PC-3 (cell line): ENCODE measurements around the gene REEP6. TPM values are rescaled to one million over a fixed set of nuclear protein-coding genes. Genes with fewer than 3 reads are reported as not detected.

Source experiments
- ATAC-seq: fragments of 200-7000 bp; cut with Tn5 transposase; 2 replicates; pipeline ENCODE4 v1.9.1; 2020; ENCODE audit warnings: mild to moderate bottlenecking, moderate library complexity
- BruUV-seq: library from RNA; stranded (reverse); fragments of 400-500 nt; replicated peaks from 2 replicates; lab custom pipeline; 2021; lab: Mats Ljungman, UMichigan
- CTCF ChIA-PET: fragments of 300-600 bp; sonication (Branson Sonifier 250); formaldehyde crosslinking; loops from one replicate; lab custom pipeline; 2022; ENCODE audit warnings: antibody characterized with exemption; lab: Charles Lee
- POLR2A ChIA-PET: fragments of 300-600 bp; sonication (Branson Sonifier 250); formaldehyde crosslinking; loops from one replicate; lab custom pipeline; 2022; ENCODE audit warnings: antibody characterized with exemption; ENCODE audit not compliant: unreplicated experiment; lab: Charles Lee
- DNase-seq: peaks from one replicate; pipeline ENCODE4 v3.0.0-alpha.2; 2015
- H2AFZ ChIP-seq: fragments of 300-600 bp; sonication (generic); 2 replicates; pipeline ENCODE4 v1.6.0; 2016; ENCODE audit warnings: antibody characterized with exemption, low read length
- H3F3A ChIP-seq: fragments of 300-600 bp; sonication (generic); one replicate; pipeline ENCODE4 v1.6.0; 2017; ENCODE audit warnings: antibody characterized with exemption, low read length, control low read depth, mild to moderate bottlenecking; ENCODE audit not compliant: unreplicated experiment
- H3K27ac ChIP-seq: fragments of 300-600 bp; sonication (generic); 2 replicates; pipeline ENCODE4 v1.5.1; 2016; ENCODE audit warnings: mild to moderate bottlenecking, low read length
- H3K27me3 ChIP-seq: fragments of 300-600 bp; sonication (generic); 2 replicates; pipeline ENCODE4 v1.6.1; 2016; ENCODE audit warnings: low read length, mixed read lengths
- H3K36me3 ChIP-seq: fragments of 300-600 bp; sonication (generic); 2 replicates; pipeline ENCODE4 v1.6.1; 2016; ENCODE audit warnings: low read depth, mixed run types, low read length, mixed read lengths
- H3K4me1 ChIP-seq: fragments of 300-600 bp; sonication (generic); 2 replicates; pipeline ENCODE4 v1.5.1; 2016; ENCODE audit warnings: low read length; ENCODE audit not compliant: insufficient read depth
- H3K4me2 ChIP-seq: fragments of 300-600 bp; sonication (generic); 2 replicates; pipeline ENCODE4 v1.6.0; 2016; ENCODE audit warnings: low read length
- H3K4me3 ChIP-seq: fragments of 300-600 bp; sonication (generic); 2 replicates; pipeline ENCODE4 v1.5.1; 2016; ENCODE audit warnings: mild to moderate bottlenecking, low read length, mixed read lengths
- H3K79me2 ChIP-seq: fragments of 300-600 bp; sonication (generic); 2 replicates; pipeline ENCODE4 v1.6.1; 2017; ENCODE audit warnings: low read length, mixed read lengths
- H3K9ac ChIP-seq: fragments of 300-600 bp; sonication (generic); 2 replicates; pipeline ENCODE4 v1.6.0; 2016; ENCODE audit warnings: mild to moderate bottlenecking, low read length
- H3K9me2 ChIP-seq: fragments of 300-600 bp; sonication (generic); replicated peaks from 2 replicates; pipeline ENCODE4 v1.6.1; 2016; ENCODE audit warnings: mixed run types, low read length, mixed read lengths
- H3K9me3 ChIP-seq: fragments of 300-600 bp; sonication (generic); 2 replicates; pipeline ENCODE4 v1.6.1; 2016; ENCODE audit warnings: low read length, mixed read lengths
- H4K20me1 ChIP-seq: fragments of 300-600 bp; sonication (generic); 2 replicates; pipeline ENCODE4 v1.6.1; 2016; ENCODE audit warnings: low read length, mixed read lengths
- CTCF ChIP-seq: fragments of 300-600 bp; sonication (generic); conservative IDR thresholded peaks from 2 replicates; pipeline ENCODE4 v1.5.1; 2017; ENCODE audit warnings: antibody characterized with exemption, low read depth, mild to moderate bottlenecking, low read length
- EZH2 ChIP-seq: fragments of 300-600 bp; sonication (generic); IDR thresholded peaks from one replicate; pipeline ENCODE4 v1.6.1; 2017; ENCODE audit warnings: antibody characterized with exemption, mild to moderate bottlenecking, low read length; ENCODE audit not compliant: unreplicated experiment
- EZH2phosphoT487 ChIP-seq: fragments of 300-600 bp; sonication (generic); IDR thresholded peaks from 2 replicates; pipeline ENCODE4 v1.6.1; 2018; ENCODE audit warnings: mild to moderate bottlenecking, antibody characterized with exemption, low read length, borderline replicate concordance
- intact Hi-C: fragments of 100-400 bp; cut with micrococcal nuclease; formaldehyde crosslinking; loops from 2 replicates; pipeline ENCODE4 v1.9.0; 2023
- total RNA-seq: library from RNA; depleted of rRNA; stranded (reverse); fragments of >200 nt; gene quantifications from 2 replicates; pipeline ENCODE4 v1.2.3, GENCODE V29; 2014

Gene REEP6
- total RNA-seq, 1 experiment from 2014 or later, result 27.2 TPM

- Histone ChIP-seq H3K27ac (0 out of 2 replicates have a peak overlapping the region, but pooled peaks have one; percentile 13), H3K9me2 (no peaks in the 10 kb centered on the region), H3F3A (peaks cover 6% of the 10 kb centered on the region), H3K9me3 (no peaks in the 10 kb centered on the region), H3K27me3 (no peaks in the 10 kb centered on the region), H3K9ac (no peak overlapping the region; the same call in 1 of the 2 replicates), H2AFZ (peak overlapping the region; percentile 37; the same call in 1 of the 2 replicates), H3K36me3 (peaks cover 22% of the 10 kb centered on the region), H3K4me3 (peak overlapping the region; percentile 63), H3K4me1 (peaks cover 17% of the 10 kb centered on the region), H3K79me2 (peaks cover 15% of the 10 kb centered on the region), H4K20me1 (peaks cover 19% of the 10 kb centered on the region), H3K4me2 (peak overlapping the region; percentile 78)
- DNase-seq (peak; percentile 74), ATAC-seq (peak; percentile 80)
- intact Hi-C loops, result no loop called here
- TF ChIP-seq CTCF (peak; percentile 75), EZH2 (no peak)
- BruUV-seq, result no TSS peak
- CTCF ChIA-PET, result interaction anchor here (1.3 kb wide), 1 partner anchor 22 kb away, joined by 3 read pairs; no protein-coding TSS in a partner anchor
- POLR2A ChIA-PET, result no interaction called here
Measured at GRCh38 chr19:1445185-1445931, 45.6 kb upstream of the REEP6 start.

- Histone ChIP-seq H3K36me3 (peaks cover 14% of the 10 kb centered on the region), H3K27ac (no peak overlapping the region), H3K4me1 (peaks cover 9% of the 10 kb centered on the region), H2AFZ (no peak overlapping the region), H4K20me1 (peaks cover 11% of the 10 kb centered on the region), H3K9me3 (no peaks in the 10 kb centered on the region), H3K9ac (no peak overlapping the region), H3K79me2 (peaks cover 7% of the 10 kb centered on the region), H3K4me3 (peak overlapping the region; percentile 42; the same call in 1 of the 2 replicates), H3K9me2 (no peaks in the 10 kb centered on the region), H3F3A (peaks cover 6% of the 10 kb centered on the region), H3K27me3 (peaks cover 6% of the 10 kb centered on the region; the same call in 1 of the 2 replicates), H3K4me2 (peak overlapping the region; percentile 78)
- intact Hi-C loops, result no loop called here
- TF ChIP-seq EZH2, result no peak
- no peak for TF ChIP-seq EZH2phosphoT487
- no peak for TF ChIP-seq CTCF
- CTCF ChIA-PET, result no interaction called here
- ATAC-seq, result no peak
- POLR2A ChIA-PET, result no interaction called here
- BruUV-seq, result no TSS peak
- peak; percentile 37 for DNase-seq
Measured at GRCh38 chr19:1445932-1446712, 44.9 kb upstream of the REEP6 start.
